GM12878 (cell line): Measurements from ENCODE around the gene DCAF12. TPM values are rescaled to one million over a fixed set of nuclear protein-coding genes. Genes with fewer than 3 reads are reported as not detected.

ENCODE experiments used
- ATAC-seq: fragments of 200-7000 bp; cut with Tn5 transposase; 3 replicates; pipeline ENCODE4 v1.9.1; 2020; ENCODE audit warnings: mild to moderate bottlenecking, moderate library complexity
- BruUV-seq: library from RNA; stranded (reverse); fragments of 400-500 nt; replicated peaks from 2 replicates; lab custom pipeline; 2021; lab: Mats Ljungman, UMichigan
- CTCF ChIA-PET: fragments of 300-600 bp; sonication (Branson Sonifier 250); formaldehyde crosslinking; extraction: SDS; loops from one replicate; lab custom pipeline; 2021; ENCODE audit warnings: inconsistent platforms; lab: Yijun Ruan, JAX
- POLR2A ChIA-PET: fragments of 350-600 bp; formaldehyde crosslinking; extraction: SDS; loops from one replicate; lab custom pipeline; 2021; ENCODE audit warnings: inconsistent platforms; lab: Charles Lee
- RAD21 ChIA-PET: fragments of 300-600 bp; sonication (Branson Sonifier 250); formaldehyde crosslinking; loops from one replicate; lab custom pipeline; 2023; ENCODE audit warnings: antibody characterized with exemption; ENCODE audit not compliant: unreplicated experiment; lab: Charles Lee
- SMC1A ChIA-PET: fragments of 300-600 bp; sonication (Branson Sonifier 250); formaldehyde crosslinking; loops from one replicate; lab custom pipeline; 2023; ENCODE audit not compliant: unreplicated experiment, uncharacterized antibody; lab: Charles Lee
- DNase-seq: peaks from one replicate; pipeline ENCODE4 v3.0.0-alpha.2; 2011; ENCODE audit warnings: low read depth, low spot score
- FAIRE-seq: peaks from 3 replicates; lab custom pipeline; 2011; peaks lifted over from hg19 to GRCh38; lab: Jason Lieb, UNC
- H2AFZ ChIP-seq: 2 replicates; pipeline ENCODE4 v1.6.0; 2011; ENCODE audit warnings: low read depth, low read length, control low read depth; ENCODE audit not compliant: control insufficient read depth
- H3K27ac ChIP-seq: 2 replicates; pipeline ENCODE4 v1.5.1; 2011; ENCODE audit warnings: control low read depth; ENCODE audit not compliant: control insufficient read depth, insufficient read depth
- H3K27me3 ChIP-seq, 2 experiments: replicated peaks in 1 of 2; 2 replicates each; pipeline versions ENCODE4 v1.6.0 to v1.6.1; 2011; ENCODE audit warnings: low read length in 1 of 2; ENCODE audit not compliant: control insufficient read depth in 2 of 2, insufficient read depth in 2 of 2
- H3K36me3 ChIP-seq, 2 experiments: 2 replicates each; pipeline ENCODE4 v1.5.1; 2011; ENCODE audit warnings: low read length in 1 of 2; ENCODE audit not compliant: control insufficient read depth in 2 of 2, insufficient read depth in 2 of 2
- H3K4me1 ChIP-seq: 2 replicates; pipeline ENCODE4 v1.6.1; 2011; ENCODE audit warnings: mild to moderate bottlenecking, low read length, moderate library complexity, mixed read lengths; ENCODE audit not compliant: control insufficient read depth, insufficient read depth
- H3K4me2 ChIP-seq: 2 replicates; pipeline ENCODE4 v1.6.0; 2011; ENCODE audit warnings: control low read depth; ENCODE audit not compliant: control insufficient read depth, insufficient read depth
- H3K4me3 ChIP-seq: fragments of 200-600 bp; sonication (generic); 2 replicates; pipeline ENCODE4 v1.5.1; 2016
- H3K79me2 ChIP-seq: 2 replicates; pipeline ENCODE4 v1.6.0; 2011; ENCODE audit warnings: low read length; ENCODE audit not compliant: control insufficient read depth, insufficient read depth
- H3K9ac ChIP-seq: 2 replicates; pipeline ENCODE4 v1.8.0; 2011; ENCODE audit warnings: low read length, control low read depth, mixed read lengths; ENCODE audit not compliant: control insufficient read depth, insufficient read depth
- H3K9me3 ChIP-seq: replicated peaks from 3 replicates; pipeline ENCODE4 v1.5.1; 2011; ENCODE audit warnings: mild to moderate bottlenecking, low read length; ENCODE audit not compliant: control insufficient read depth, insufficient read depth
- H4K20me1 ChIP-seq: 2 replicates; pipeline ENCODE4 v1.6.0; 2011; ENCODE audit not compliant: control insufficient read depth, insufficient read depth
- BACH1 ChIP-seq: fragments of 450-650 bp; IDR thresholded peaks from 2 replicates; pipeline ENCODE4 v1.6.1; 2017; ENCODE audit warnings: mild to moderate bottlenecking, borderline replicate concordance
- CREB1 ChIP-seq: IDR thresholded peaks from 2 replicates; pipeline ENCODE4 v1.6.1; 2012; ENCODE audit warnings: low read depth, mild to moderate bottlenecking, inconsistent platforms
- DPF2 ChIP-seq: fragments of 450-650 bp; IDR thresholded peaks from 2 replicates; pipeline ENCODE4 v1.6.1; 2017; ENCODE audit warnings: mild to moderate bottlenecking
- EGR1 ChIP-seq, 2 experiments: IDR thresholded peaks; 1 replicate in 1 of 2; 2 replicates in 1 of 2; pipeline ENCODE4 v1.6.1; 2011 to 2012; ENCODE audit warnings: low read depth in 2 of 2, low read length in 2 of 2, borderline replicate concordance in 1 of 2, mild to moderate bottlenecking in 1 of 2, moderate library complexity in 1 of 2
- HCFC1 ChIP-seq: fragments of 150-350 bp; IDR thresholded peaks from 2 replicates; pipeline ENCODE4 v1.6.1; 2014; ENCODE audit warnings: low read length
- POU2F2 ChIP-seq: IDR thresholded peaks from 3 replicates; pipeline ENCODE4 v1.6.1; 2011; ENCODE audit warnings: low read depth, mild to moderate bottlenecking, low read length, borderline replicate concordance
- RCOR1 ChIP-seq: conservative IDR thresholded peaks from 2 replicates; pipeline ENCODE4 v1.6.1; 2012; ENCODE audit warnings: low read depth, low read length, improper control_type of control experiment
- RELA ChIP-seq: fragments of 450-650 bp; IDR thresholded peaks from 2 replicates; pipeline ENCODE4 v1.8.0; 2014; ENCODE audit warnings: borderline replicate concordance; ENCODE audit not compliant: partially characterized antibody
- ZBTB11 ChIP-seq: fragments of 450-650 bp; formaldehyde crosslinking; IDR thresholded peaks from 2 replicates; pipeline ENCODE4 v1.5.0; 2022; ENCODE audit warnings: mild to moderate bottlenecking, missing genetic modification characterization
- WGBS: methylation state at CpG from one replicate; pipeline ENCODE4 v1.1.6; 2016; ENCODE audit warnings: low lambda C conversion rate; ENCODE audit not compliant: insufficient replicate concordance, insufficient coverage; ENCODE audit errors: missing lambda C conversion rate; 5-methylcytosine and 5-hydroxymethylcytosine counted together
- in situ Hi-C: fragments of 300-500 bp; cut with MboI; formaldehyde crosslinking; loops from 9 replicates; pipeline ENCODE4 v1.14.3; 2018; ENCODE audit warnings: mixed read lengths
- intact Hi-C: fragments of 100-400 bp; cut with micrococcal nuclease; formaldehyde crosslinking; loops from one replicate; pipeline ENCODE4 v1.14.2; 2022; ENCODE audit not compliant: unreplicated experiment
- polyA plus RNA-seq, 11 experiments: library from polyadenylated mRNA; depleted of rRNA in 4 of 11; unstranded in 6 of 11; stranded (reverse) in 5 of 11; fragments of >200 nt; fragmentation: Nextera tagmentation in 4 of 11; fragmentation: Illumina TruSeq in 1 of 11; extraction: Ambion mirVana in 4 of 11; extraction: Trizol in 1 of 11; gene quantifications; 1 replicate in 1 of 11; 2 replicates in 10 of 11; pipeline versions ENCODE4 v1.2.1 to v1.2.3, GENCODE V29; 2011 to 2016; ENCODE audit warnings: inconsistent platforms in 2 of 11, missing spikeins in 2 of 11, low read depth in 1 of 11
- total RNA-seq, 4 experiments: library from RNA; depleted of rRNA in 3 of 4; stranded (reverse); fragments of >200 nt in 3 of 4; fragmentation: Illumina TruSeq in 1 of 4; extraction: Trizol in 1 of 4; gene quantifications; 2 replicates each; pipeline versions ENCODE4 v1.2.1 to v1.2.3, GENCODE V29; 2013 to 2021

Gene DCAF12
- total and polyA plus RNA-seq, 10 of the 15 experiments (the other 5 are each of a cell fraction or from before 2014, with no cell fraction given), result 11.7 to 57.6 (median 34.6) TPM

- POLR2A ChIA-PET, result no interaction called here
Measured at GRCh38 chr9:34106110-34106509, 20.4 kb downstream of the DCAF12 start.

More at GRCh38 chr9:34106110-34106509, 20.4 kb downstream of the DCAF12 start:
- ATAC-seq (no peak), FAIRE-seq (no peak), DNase-seq (no peak)
- WGBS, result 99% methylated on average over 5 of the region's 5 CpGs
- Histone ChIP-seq H3K27ac (no peak overlapping the region), H3K27me3 (no peaks in the 10 kb centered on the region), H3K79me2 (no peaks in the 10 kb centered on the region), H2AFZ (no peak overlapping the region), H3K4me1 (no peaks in the 10 kb centered on the region), H3K4me2 (no peak overlapping the region), H3K9ac (no peak overlapping the region), H4K20me1 (no peaks in the 10 kb centered on the region), H3K4me3 (no peak overlapping the region), H3K36me3 (peaks cover 12 to 28% of the 10 kb centered on the region in 2 experiments), H3K9me3 (no peaks in the 10 kb centered on the region)
- ChIA-PET CTCF (no interaction called here), SMC1A (no interaction called here), RAD21 (no interaction called here)
- BruUV-seq, result no TSS peak
- TF ChIP-seq RCOR1 (no peak), BACH1 (no peak), HCFC1 (no peak), POU2F2 (no peak), ZBTB11 (no peak), DPF2 (no peak), RELA (no peak), CREB1 (no peak), EGR1 (IDR thresholded peaks at IDR 0.05; ENCODE audit: borderline replicate concordance in 1 of 2, low read depth in 2 of 2, low read length in 2 of 2) (no peak)
- intact Hi-C loops (no loop called here), in situ Hi-C loops (no loop called here)
